Liver (tissue), 3 donors: ENCODE results near the gene CFAP74.

ENCODE experiments used
- ATF3 ChIP-seq: IDR thresholded peaks from 2 replicates; pipeline ENCODE4 v1.6.1; 2016; ENCODE audit warnings: antibody characterized with exemption
- CTCF ChIP-seq: fragments of 150-350 bp; IDR thresholded peaks from 2 replicates; pipeline ENCODE4 v1.5.1; 2017; ENCODE audit warnings: improper control_type of control experiment, low read depth, low read length; ENCODE audit not compliant: missing input control
- EGR1 ChIP-seq, 2 donors: IDR thresholded peaks; 2 replicates each; pipeline ENCODE4 v1.6.1; 2016 to 2018; ENCODE audit warnings: antibody characterized with exemption in 2 of 2, low read depth in 2 of 2
- FOXA1 ChIP-seq: IDR thresholded peaks from 2 replicates; pipeline ENCODE4 v1.6.1; 2016; ENCODE audit warnings: antibody characterized with exemption
- FOXA2 ChIP-seq: IDR thresholded peaks from 2 replicates; pipeline ENCODE4 v1.6.1; 2016; ENCODE audit warnings: antibody characterized with exemption
- JUND ChIP-seq, 2 donors: IDR thresholded peaks; 2 replicates each; pipeline ENCODE4 v1.6.1; 2016; ENCODE audit warnings: antibody characterized with exemption in 2 of 2
- MAX ChIP-seq: IDR thresholded peaks from 2 replicates; pipeline ENCODE4 v1.6.1; 2016; ENCODE audit warnings: antibody characterized with exemption
- REST ChIP-seq: IDR thresholded peaks from 2 replicates; pipeline ENCODE4 v1.6.1; 2016; ENCODE audit warnings: antibody characterized with exemption, mild to moderate bottlenecking
- SP1 ChIP-seq: IDR thresholded peaks from 2 replicates; pipeline ENCODE4 v1.6.1; 2018; ENCODE audit warnings: antibody characterized with exemption, mild to moderate bottlenecking
- TAF1 ChIP-seq: conservative IDR thresholded peaks from 2 replicates; pipeline ENCODE4 v1.6.1; 2016; ENCODE audit warnings: antibody characterized with exemption, mild to moderate bottlenecking
- YY1 ChIP-seq: IDR thresholded peaks from 2 replicates; pipeline ENCODE4 v1.6.1; 2016; ENCODE audit warnings: antibody characterized with exemption, mild to moderate bottlenecking
- ZBTB33 ChIP-seq: IDR thresholded peaks from 2 replicates; pipeline ENCODE4 v1.6.1; 2016; ENCODE audit warnings: antibody characterized with exemption
- donor health status: healthy.
- donor health status: healthy.

GRCh38 chr1:1943834-1944570 lies 59.6 kb downstream of the CFAP74 start:
- TF ChIP-seq TAF1, result no peak
- TF ChIP-seq CTCF, result peak; percentile 73
- no peak for TF ChIP-seq YY1
- TF ChIP-seq EGR1 (IDR thresholded peaks at IDR 0.05; ENCODE audit: low read depth in 2 of 2), result no peak
- no peak for TF ChIP-seq MAX
- peak; percentile 53 for TF ChIP-seq REST
- no peak for TF ChIP-seq SP1
- no peak for TF ChIP-seq ATF3
- TF ChIP-seq ZBTB33, result no peak
- no peak for TF ChIP-seq JUND (IDR thresholded peaks at IDR 0.05)
- TF ChIP-seq FOXA2, result no peak
- no peak for TF ChIP-seq FOXA1
